Panc1 (cell line): Measurements from ENCODE around the gene NCOA4. TPM values are rescaled to one million over a fixed set of nuclear protein-coding genes. Genes with fewer than 3 reads are reported as not detected.

Source experiments
- ATAC-seq: fragments of 200-7000 bp; cut with Tn5 transposase; 2 replicates; pipeline ENCODE4 v1.9.1; 2020; ENCODE audit warnings: mild to moderate bottlenecking, moderate library complexity
- BruUV-seq: library from RNA; stranded (reverse); fragments of 400-500 nt; replicated peaks from 2 replicates; lab custom pipeline; 2021; lab: Mats Ljungman, UMichigan
- CTCF ChIA-PET: fragments of 300-600 bp; sonication (Branson Sonifier 250); formaldehyde crosslinking; loops from one replicate; lab custom pipeline; 2022; ENCODE audit warnings: antibody characterized with exemption; lab: Charles Lee
- POLR2A ChIA-PET: fragments of 300-600 bp; sonication (Branson Sonifier 250); formaldehyde crosslinking; loops from one replicate; lab custom pipeline; 2022; ENCODE audit warnings: antibody characterized with exemption; lab: Charles Lee
- DNase-seq: peaks from one replicate; pipeline ENCODE4 v3.0.0-alpha.2; 2010; ENCODE audit warnings: low read depth, low spot score
- H3K27ac ChIP-seq: 2 replicates; pipeline ENCODE4 v1.5.1; 2011; ENCODE audit warnings: mild to moderate bottlenecking, low read length, inconsistent platforms
- H3K27me3 ChIP-seq: fragments of 200-500 bp; sonication (Bioruptor generic); 2 replicates; pipeline ENCODE4 v1.6.0; 2014; ENCODE audit warnings: low read length, inconsistent platforms; ENCODE audit not compliant: control insufficient read depth, insufficient read depth
- H3K36me3 ChIP-seq: fragments of 200-500 bp; sonication (Bioruptor generic); 2 replicates; pipeline ENCODE4 v1.5.1; 2014; ENCODE audit warnings: inconsistent platforms, mild to moderate bottlenecking, low read length, moderate library complexity; ENCODE audit not compliant: control insufficient read depth, insufficient read depth
- H3K4me1 ChIP-seq: 2 replicates; pipeline ENCODE4 v1.5.1; 2011; ENCODE audit warnings: inconsistent platforms, mild to moderate bottlenecking, low read length, moderate library complexity; ENCODE audit not compliant: control insufficient read depth, insufficient read depth
- H3K4me3 ChIP-seq, 2 experiments: 2 replicates each; pipeline ENCODE4 v1.5.1; 2011 to 2012; ENCODE audit warnings: low read depth in 2 of 2, low read length in 2 of 2, mild to moderate bottlenecking in 2 of 2, inconsistent platforms in 1 of 2, moderate library complexity in 1 of 2
- H3K9me3 ChIP-seq: fragments of 200-500 bp; sonication (Bioruptor generic); 2 replicates; pipeline ENCODE4 v1.5.1; 2014; ENCODE audit warnings: low read depth, mild to moderate bottlenecking, inconsistent platforms, low read length, moderate library complexity; ENCODE audit not compliant: control insufficient read depth, insufficient read depth
- POLR2AphosphoS5 ChIP-seq: IDR thresholded peaks from 2 replicates; pipeline ENCODE4 v1.6.1; 2012; ENCODE audit warnings: mild to moderate bottlenecking, low read depth, low read length, moderate library complexity
- SIN3A ChIP-seq: IDR thresholded peaks from 2 replicates; pipeline ENCODE4 v1.6.1; 2012; ENCODE audit warnings: low read depth, mild to moderate bottlenecking, low read length, moderate library complexity, borderline replicate concordance; ENCODE audit not compliant: insufficient read depth
- TCF7L2 ChIP-seq: IDR thresholded peaks from 2 replicates; pipeline ENCODE4 v1.6.1; 2011; ENCODE audit warnings: mild to moderate bottlenecking, low read depth, low read length, inconsistent platforms
- in situ Hi-C: cut with HindIII; loops from 2 replicates; pipeline ENCODE4 v1.10.0; 2016; ENCODE audit warnings: low sequenced_read_pairs, low pct_unique_long_range_greater_than_20kb
- intact Hi-C: fragments of 100-400 bp; cut with micrococcal nuclease; formaldehyde crosslinking; loops from one replicate; pipeline ENCODE4 v1.10.0; 2022; ENCODE audit not compliant: unreplicated experiment
- total RNA-seq: library from RNA; stranded (reverse); gene quantifications from one replicate; pipeline ENCODE4 v1.2.1, GENCODE V29; 2021; ENCODE audit not compliant: unreplicated experiment
- TF ChIP-seq, protein P1 (sequence below): fragments of 450-650 bp; IDR thresholded peaks from 2 replicates; pipeline ENCODE4 v1.5.1; 2017; ENCODE audit warnings: mild to moderate bottlenecking
- TF ChIP-seq, protein P2 (sequence below), 2 experiments: IDR thresholded peaks; 2 replicates each; pipeline ENCODE4 v1.6.1; 2011 to 2012; ENCODE audit warnings: low read depth in 2 of 2, control low read depth in 1 of 2, low read length in 1 of 2, mild to moderate bottlenecking in 1 of 2, moderate library complexity in 1 of 2; ENCODE audit not compliant: insufficient read depth in 1 of 2

Gene NCOA4
- total RNA-seq, 1 experiment from 2014 or later: 119 TPM

DNA sequence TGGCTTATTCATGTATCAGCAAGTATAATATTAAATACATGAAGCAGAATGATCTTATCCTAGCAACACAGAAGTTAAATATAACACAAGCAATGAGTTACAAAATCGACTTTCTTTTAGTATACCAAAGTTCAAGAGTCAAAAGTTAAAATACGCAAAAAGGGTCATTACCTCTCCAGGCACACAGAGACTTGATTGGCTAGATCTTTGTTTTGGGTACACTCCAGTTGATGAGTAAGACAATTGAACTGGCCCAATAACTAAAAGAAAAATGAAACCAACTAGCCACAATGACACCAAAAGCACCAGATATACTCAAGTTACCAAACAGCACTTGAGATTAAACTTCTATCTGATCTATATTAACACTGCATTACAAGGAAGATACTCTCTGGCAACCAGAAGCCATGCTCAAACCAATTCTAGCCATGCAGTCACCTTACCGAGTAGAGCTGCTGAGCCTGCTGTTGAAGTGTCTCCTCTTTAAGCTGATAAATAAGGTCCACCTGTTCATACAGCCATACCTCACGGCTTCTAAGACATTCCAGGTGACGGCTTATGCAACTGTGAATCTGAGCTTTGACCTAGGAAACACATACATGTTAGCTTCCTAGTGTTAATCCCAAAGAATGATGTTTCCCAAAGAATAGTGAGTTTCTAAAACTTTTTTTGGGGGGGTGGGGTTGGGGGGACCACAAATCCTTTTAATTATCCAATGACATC is 15.6 kb downstream of the NCOA4 start:
- CTCF ChIA-PET: no interaction called here
- no peaks in the 10 kb centered on the region for H3K27me3 ChIP-seq

DNA sequence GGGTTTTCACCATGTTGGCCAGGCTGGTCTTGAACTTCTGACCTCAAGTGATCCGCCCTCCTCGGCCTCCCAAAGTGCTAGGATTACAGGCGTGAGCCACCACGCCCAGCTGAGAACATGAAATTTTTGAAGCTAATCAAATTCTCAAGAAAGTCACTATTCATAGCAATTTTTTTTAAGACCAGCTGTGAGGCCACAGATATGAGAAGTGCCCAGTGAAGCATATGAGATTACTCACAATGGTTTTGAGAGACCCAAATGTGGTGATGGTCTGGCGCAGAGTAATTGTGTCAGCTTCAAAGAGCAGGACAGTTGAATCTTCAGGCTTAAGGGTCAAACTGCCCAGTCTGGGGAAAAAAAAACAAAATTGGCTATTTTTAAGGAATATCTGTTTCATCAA is 16.2 kb downstream of the NCOA4 start:
- Histone ChIP-seq H3K36me3 (peaks cover 35% of the 10 kb centered on the region), H3K4me3 (no peak overlapping the region), H3K27me3 (no peaks in the 10 kb centered on the region), H3K27ac (no peak overlapping the region), H3K9me3 (no peaks in the 10 kb centered on the region), H3K4me1 (peaks cover 4% of the 10 kb centered on the region; the same call in 1 of the 2 replicates)
- POLR2A ChIA-PET: no interaction called here
- no peak for ATAC-seq
- CTCF ChIA-PET: no interaction called here
- intact Hi-C loops: no loop called here
- no peak for DNase-seq
- TF ChIP-seq, protein P1, sequence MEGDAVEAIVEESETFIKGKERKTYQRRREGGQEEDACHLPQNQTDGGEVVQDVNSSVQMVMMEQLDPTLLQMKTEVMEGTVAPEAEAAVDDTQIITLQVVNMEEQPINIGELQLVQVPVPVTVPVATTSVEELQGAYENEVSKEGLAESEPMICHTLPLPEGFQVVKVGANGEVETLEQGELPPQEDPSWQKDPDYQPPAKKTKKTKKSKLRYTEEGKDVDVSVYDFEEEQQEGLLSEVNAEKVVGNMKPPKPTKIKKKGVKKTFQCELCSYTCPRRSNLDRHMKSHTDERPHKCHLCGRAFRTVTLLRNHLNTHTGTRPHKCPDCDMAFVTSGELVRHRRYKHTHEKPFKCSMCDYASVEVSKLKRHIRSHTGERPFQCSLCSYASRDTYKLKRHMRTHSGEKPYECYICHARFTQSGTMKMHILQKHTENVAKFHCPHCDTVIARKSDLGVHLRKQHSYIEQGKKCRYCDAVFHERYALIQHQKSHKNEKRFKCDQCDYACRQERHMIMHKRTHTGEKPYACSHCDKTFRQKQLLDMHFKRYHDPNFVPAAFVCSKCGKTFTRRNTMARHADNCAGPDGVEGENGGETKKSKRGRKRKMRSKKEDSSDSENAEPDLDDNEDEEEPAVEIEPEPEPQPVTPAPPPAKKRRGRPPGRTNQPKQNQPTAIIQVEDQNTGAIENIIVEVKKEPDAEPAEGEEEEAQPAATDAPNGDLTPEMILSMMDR: no peak
- TF ChIP-seq, protein P2, sequence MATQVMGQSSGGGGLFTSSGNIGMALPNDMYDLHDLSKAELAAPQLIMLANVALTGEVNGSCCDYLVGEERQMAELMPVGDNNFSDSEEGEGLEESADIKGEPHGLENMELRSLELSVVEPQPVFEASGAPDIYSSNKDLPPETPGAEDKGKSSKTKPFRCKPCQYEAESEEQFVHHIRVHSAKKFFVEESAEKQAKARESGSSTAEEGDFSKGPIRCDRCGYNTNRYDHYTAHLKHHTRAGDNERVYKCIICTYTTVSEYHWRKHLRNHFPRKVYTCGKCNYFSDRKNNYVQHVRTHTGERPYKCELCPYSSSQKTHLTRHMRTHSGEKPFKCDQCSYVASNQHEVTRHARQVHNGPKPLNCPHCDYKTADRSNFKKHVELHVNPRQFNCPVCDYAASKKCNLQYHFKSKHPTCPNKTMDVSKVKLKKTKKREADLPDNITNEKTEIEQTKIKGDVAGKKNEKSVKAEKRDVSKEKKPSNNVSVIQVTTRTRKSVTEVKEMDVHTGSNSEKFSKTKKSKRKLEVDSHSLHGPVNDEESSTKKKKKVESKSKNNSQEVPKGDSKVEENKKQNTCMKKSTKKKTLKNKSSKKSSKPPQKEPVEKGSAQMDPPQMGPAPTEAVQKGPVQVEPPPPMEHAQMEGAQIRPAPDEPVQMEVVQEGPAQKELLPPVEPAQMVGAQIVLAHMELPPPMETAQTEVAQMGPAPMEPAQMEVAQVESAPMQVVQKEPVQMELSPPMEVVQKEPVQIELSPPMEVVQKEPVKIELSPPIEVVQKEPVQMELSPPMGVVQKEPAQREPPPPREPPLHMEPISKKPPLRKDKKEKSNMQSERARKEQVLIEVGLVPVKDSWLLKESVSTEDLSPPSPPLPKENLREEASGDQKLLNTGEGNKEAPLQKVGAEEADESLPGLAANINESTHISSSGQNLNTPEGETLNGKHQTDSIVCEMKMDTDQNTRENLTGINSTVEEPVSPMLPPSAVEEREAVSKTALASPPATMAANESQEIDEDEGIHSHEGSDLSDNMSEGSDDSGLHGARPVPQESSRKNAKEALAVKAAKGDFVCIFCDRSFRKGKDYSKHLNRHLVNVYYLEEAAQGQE (IDR thresholded peaks at IDR 0.05; ENCODE audit: insufficient read depth in 1 of 2, low read depth in 2 of 2, low read length in 1 of 2): no peak
- TF ChIP-seq POLR2AphosphoS5 (no peak), SIN3A (no peak), TCF7L2 (no peak)
- in situ Hi-C loops: no loop called here
- BruUV-seq: no TSS peak

More for the DNA sequence above, 15.6 kb downstream of the NCOA4 start:
- BruUV-seq: no TSS peak
- Histone ChIP-seq H3K36me3 (peaks cover 31% of the 10 kb centered on the region), H3K4me1 (peaks cover 10% of the 10 kb centered on the region), H3K9me3 (no peaks in the 10 kb centered on the region), H3K27ac (no peak overlapping the region), H3K4me3 (no peak overlapping the region)
- ATAC-seq: no peak
- intact Hi-C loops: no loop called here
- in situ Hi-C loops: no loop called here
- no peak for DNase-seq
- POLR2A ChIA-PET: interaction anchor here (0.6 kb wide), 1 partner anchor 14 kb away, joined by 8 read pairs; no protein-coding TSS in a partner anchor
- TF ChIP-seq, protein P2 (IDR thresholded peaks at IDR 0.05; ENCODE audit: insufficient read depth in 1 of 2, low read depth in 2 of 2, low read length in 1 of 2): no peak
- TF ChIP-seq, protein P1: no peak
- no peak for TF ChIP-seq TCF7L2
- no peak for TF ChIP-seq POLR2AphosphoS5
